HepG2 (cell line): ENCODE data around the gene INTS7. TPM values are rescaled to one million over a fixed set of nuclear protein-coding genes. Genes with fewer than 3 reads are reported as not detected.

Source experiments
- KDM4B ChIP-seq: sonication (generic); formaldehyde crosslinking; IDR thresholded peaks from 2 replicates; pipeline ENCODE4 v1.4.0; 2020; ENCODE audit warnings: missing genetic modification reagents
- REL ChIP-seq: sonication (generic); formaldehyde crosslinking; conservative IDR thresholded peaks from 2 replicates; pipeline ENCODE4 v1.8.0; 2022; ENCODE audit warnings: mild to moderate bottlenecking, missing genetic modification reagents, moderate library complexity
- RELA ChIP-seq: sonication (generic); formaldehyde crosslinking; IDR thresholded peaks from 2 replicates; pipeline ENCODE4 v1.4.0; 2020; ENCODE audit warnings: missing genetic modification reagents
- SIX4 ChIP-seq: sonication (generic); formaldehyde crosslinking; IDR thresholded peaks from 2 replicates; pipeline ENCODE4 v1.4.0; 2020; ENCODE audit warnings: missing genetic modification reagents
- ZNF33B ChIP-seq: sonication (generic); formaldehyde crosslinking; IDR thresholded peaks from 2 replicates; pipeline ENCODE4 v1.5.1; 2020; ENCODE audit warnings: mild to moderate bottlenecking, missing genetic modification reagents
- polyA plus RNA-seq, 8 experiments: library from polyadenylated mRNA; depleted of rRNA in 3 of 8; stranded (reverse) in 7 of 8; unstranded in 1 of 8; fragments of >200 nt; fragmentation: Illumina TruSeq in 4 of 8; extraction: Trizol in 4 of 8; gene quantifications; 2 replicates each; pipeline versions ENCODE4 v1.2.1 to v1.2.3, GENCODE V29; 2011 to 2016; ENCODE audit warnings: low read depth in 4 of 8, missing spikeins in 1 of 8, mixed read lengths in 1 of 8; ENCODE audit not compliant: insufficient read depth in 1 of 8
- total RNA-seq, 5 experiments: library from RNA; depleted of rRNA; stranded (reverse); fragments of >200 nt; fragmentation: Illumina TruSeq; extraction: Trizol; gene quantifications; 2 replicates each; pipeline ENCODE4 v1.2.3, GENCODE V29; 2016; ENCODE audit warnings: low read depth in 1 of 5
- TF ChIP-seq, protein P1 (sequence below), 2 experiments: sonication (generic) in 1 of 2; formaldehyde crosslinking in 1 of 2; IDR thresholded peaks; 2 replicates each; pipeline versions ENCODE4 v1.6.1 to v1.9.0; 2014 to 2022; ENCODE audit warnings: antibody characterized with exemption in 1 of 2, borderline replicate concordance in 1 of 2, inconsistent platforms in 1 of 2, low read depth in 1 of 2, missing genetic modification reagents in 1 of 2
- TF ChIP-seq, protein P2 (sequence below): sonication (generic); formaldehyde crosslinking; IDR thresholded peaks from 2 replicates; pipeline ENCODE4 v1.9.0; 2022; ENCODE audit warnings: missing genetic modification reagents, mild to moderate bottlenecking, borderline replicate concordance
- TF ChIP-seq, protein P3 (sequence below): sonication (generic); formaldehyde crosslinking; IDR thresholded peaks from 2 replicates; pipeline ENCODE4 v1.4.0; 2020; ENCODE audit warnings: missing genetic modification reagents
- TF ChIP-seq, protein P4 (sequence below): sonication (generic); formaldehyde crosslinking; IDR thresholded peaks from 2 replicates; pipeline ENCODE4 v1.8.1; 2023; ENCODE audit warnings: mild to moderate bottlenecking, moderate library complexity, missing genetic modification reagents
- TF ChIP-seq, protein P5 (sequence below): IDR thresholded peaks from 2 replicates; pipeline ENCODE4 v1.6.1; 2016
- TF ChIP-seq, protein P6 (sequence below): IDR thresholded peaks from 2 replicates; pipeline ENCODE4 v1.6.1; 2016; ENCODE audit warnings: mild to moderate bottlenecking, missing biosample characterization, missing genetic modification reagents

INTS7 gene
- total and polyA plus RNA-seq, 2 of the 13 experiments (the other 11 are each of a cell fraction or from before 2014, with no cell fraction given), result 18.3 to 22.4 TPM

DNA sequence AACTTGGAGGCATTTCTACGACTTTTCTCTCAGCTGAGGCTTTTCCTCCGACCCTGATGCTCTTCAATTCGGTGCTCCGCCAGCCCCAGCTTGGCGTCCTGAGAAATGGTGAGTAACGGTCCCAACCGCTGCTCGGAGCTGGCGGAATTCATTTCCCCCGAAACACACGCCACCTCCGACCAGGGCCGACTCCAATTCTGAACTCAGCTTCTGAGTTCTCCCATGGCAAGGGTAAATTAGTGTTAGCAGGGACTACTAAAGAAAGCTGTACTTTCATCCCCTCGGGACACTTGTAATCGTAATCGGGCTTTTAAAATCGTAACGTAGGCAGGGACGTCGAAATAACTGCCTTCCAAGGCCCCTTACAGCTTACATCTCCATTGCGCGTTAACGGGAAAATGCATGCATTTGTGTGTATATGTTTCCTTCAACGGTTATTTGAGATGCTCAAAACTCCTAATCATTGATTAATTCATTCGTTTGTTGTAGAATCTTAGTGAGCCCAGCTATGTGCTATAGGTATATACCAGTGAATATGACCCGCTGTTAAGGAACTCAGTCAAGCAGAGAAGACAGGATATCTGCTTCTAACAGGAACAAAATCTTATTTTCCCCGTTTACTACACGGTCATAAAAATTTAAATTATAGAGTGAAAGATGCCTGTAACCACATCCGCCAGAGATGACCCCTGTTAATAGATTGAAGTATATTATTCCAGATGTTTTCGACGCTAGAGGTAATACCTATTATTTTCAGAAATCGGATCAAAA, 663 bp upstream of the INTS7 start (continued):
- TF ChIP-seq, protein P1, sequence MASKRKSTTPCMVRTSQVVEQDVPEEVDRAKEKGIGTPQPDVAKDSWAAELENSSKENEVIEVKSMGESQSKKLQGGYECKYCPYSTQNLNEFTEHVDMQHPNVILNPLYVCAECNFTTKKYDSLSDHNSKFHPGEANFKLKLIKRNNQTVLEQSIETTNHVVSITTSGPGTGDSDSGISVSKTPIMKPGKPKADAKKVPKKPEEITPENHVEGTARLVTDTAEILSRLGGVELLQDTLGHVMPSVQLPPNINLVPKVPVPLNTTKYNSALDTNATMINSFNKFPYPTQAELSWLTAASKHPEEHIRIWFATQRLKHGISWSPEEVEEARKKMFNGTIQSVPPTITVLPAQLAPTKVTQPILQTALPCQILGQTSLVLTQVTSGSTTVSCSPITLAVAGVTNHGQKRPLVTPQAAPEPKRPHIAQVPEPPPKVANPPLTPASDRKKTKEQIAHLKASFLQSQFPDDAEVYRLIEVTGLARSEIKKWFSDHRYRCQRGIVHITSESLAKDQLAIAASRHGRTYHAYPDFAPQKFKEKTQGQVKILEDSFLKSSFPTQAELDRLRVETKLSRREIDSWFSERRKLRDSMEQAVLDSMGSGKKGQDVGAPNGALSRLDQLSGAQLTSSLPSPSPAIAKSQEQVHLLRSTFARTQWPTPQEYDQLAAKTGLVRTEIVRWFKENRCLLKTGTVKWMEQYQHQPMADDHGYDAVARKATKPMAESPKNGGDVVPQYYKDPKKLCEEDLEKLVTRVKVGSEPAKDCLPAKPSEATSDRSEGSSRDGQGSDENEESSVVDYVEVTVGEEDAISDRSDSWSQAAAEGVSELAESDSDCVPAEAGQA (IDR thresholded peaks at IDR 0.05; ENCODE audit: low read depth), result no peak
- TF ChIP-seq, protein P1 (CRISPR knock-in tag; IDR thresholded peaks at IDR 0.05; ENCODE audit: borderline replicate concordance), result no peak
- no peak for TF ChIP-seq KDM4B (CRISPR knock-in tag)
- TF ChIP-seq SIX4 (CRISPR knock-in tag), result no peak
- TF ChIP-seq, protein P2, sequence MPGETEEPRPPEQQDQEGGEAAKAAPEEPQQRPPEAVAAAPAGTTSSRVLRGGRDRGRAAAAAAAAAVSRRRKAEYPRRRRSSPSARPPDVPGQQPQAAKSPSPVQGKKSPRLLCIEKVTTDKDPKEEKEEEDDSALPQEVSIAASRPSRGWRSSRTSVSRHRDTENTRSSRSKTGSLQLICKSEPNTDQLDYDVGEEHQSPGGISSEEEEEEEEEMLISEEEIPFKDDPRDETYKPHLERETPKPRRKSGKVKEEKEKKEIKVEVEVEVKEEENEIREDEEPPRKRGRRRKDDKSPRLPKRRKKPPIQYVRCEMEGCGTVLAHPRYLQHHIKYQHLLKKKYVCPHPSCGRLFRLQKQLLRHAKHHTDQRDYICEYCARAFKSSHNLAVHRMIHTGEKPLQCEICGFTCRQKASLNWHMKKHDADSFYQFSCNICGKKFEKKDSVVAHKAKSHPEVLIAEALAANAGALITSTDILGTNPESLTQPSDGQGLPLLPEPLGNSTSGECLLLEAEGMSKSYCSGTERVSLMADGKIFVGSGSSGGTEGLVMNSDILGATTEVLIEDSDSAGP (CRISPR knock-in tag), result no peak
- TF ChIP-seq RELA (CRISPR knock-in tag), result no peak
- TF ChIP-seq, protein P3, sequence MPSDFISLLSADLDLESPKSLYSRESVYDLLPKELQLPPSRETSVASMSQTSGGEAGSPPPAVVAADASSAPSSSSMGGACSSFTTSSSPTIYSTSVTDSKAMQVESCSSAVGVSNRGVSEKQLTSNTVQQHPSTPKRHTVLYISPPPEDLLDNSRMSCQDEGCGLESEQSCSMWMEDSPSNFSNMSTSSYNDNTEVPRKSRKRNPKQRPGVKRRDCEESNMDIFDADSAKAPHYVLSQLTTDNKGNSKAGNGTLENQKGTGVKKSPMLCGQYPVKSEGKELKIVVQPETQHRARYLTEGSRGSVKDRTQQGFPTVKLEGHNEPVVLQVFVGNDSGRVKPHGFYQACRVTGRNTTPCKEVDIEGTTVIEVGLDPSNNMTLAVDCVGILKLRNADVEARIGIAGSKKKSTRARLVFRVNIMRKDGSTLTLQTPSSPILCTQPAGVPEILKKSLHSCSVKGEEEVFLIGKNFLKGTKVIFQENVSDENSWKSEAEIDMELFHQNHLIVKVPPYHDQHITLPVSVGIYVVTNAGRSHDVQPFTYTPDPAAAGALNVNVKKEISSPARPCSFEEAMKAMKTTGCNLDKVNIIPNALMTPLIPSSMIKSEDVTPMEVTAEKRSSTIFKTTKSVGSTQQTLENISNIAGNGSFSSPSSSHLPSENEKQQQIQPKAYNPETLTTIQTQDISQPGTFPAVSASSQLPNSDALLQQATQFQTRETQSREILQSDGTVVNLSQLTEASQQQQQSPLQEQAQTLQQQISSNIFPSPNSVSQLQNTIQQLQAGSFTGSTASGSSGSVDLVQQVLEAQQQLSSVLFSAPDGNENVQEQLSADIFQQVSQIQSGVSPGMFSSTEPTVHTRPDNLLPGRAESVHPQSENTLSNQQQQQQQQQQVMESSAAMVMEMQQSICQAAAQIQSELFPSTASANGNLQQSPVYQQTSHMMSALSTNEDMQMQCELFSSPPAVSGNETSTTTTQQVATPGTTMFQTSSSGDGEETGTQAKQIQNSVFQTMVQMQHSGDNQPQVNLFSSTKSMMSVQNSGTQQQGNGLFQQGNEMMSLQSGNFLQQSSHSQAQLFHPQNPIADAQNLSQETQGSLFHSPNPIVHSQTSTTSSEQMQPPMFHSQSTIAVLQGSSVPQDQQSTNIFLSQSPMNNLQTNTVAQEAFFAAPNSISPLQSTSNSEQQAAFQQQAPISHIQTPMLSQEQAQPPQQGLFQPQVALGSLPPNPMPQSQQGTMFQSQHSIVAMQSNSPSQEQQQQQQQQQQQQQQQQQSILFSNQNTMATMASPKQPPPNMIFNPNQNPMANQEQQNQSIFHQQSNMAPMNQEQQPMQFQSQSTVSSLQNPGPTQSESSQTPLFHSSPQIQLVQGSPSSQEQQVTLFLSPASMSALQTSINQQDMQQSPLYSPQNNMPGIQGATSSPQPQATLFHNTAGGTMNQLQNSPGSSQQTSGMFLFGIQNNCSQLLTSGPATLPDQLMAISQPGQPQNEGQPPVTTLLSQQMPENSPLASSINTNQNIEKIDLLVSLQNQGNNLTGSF (CRISPR knock-in tag), result no peak
- TF ChIP-seq ZNF33B (CRISPR knock-in tag), result no peak
- 0 out of 2 replicates have a peak, but pooled peaks have one; percentile 16 for TF ChIP-seq REL (CRISPR knock-in tag)
- TF ChIP-seq, protein P4, sequence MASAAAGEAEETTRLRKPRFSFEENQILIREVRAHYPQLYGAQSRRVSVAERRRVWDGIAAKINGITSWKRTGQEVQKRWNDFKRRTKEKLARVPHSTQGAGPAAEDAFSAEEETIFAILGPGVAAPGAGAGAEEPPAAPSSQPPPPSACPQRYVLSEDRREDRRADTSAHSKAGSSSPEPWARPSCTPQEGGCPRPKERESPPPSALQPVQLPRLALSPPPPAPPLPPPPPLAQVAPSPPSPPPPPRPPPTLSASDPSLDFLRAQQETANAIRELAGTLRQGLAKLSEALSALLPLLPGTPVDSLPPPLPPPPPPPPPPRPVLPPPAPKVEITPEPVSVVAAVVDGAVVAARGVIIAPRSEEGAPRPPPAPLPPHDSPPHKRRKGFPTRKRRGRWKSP (CRISPR knock-in tag), result no peak
- TF ChIP-seq, protein P5, sequence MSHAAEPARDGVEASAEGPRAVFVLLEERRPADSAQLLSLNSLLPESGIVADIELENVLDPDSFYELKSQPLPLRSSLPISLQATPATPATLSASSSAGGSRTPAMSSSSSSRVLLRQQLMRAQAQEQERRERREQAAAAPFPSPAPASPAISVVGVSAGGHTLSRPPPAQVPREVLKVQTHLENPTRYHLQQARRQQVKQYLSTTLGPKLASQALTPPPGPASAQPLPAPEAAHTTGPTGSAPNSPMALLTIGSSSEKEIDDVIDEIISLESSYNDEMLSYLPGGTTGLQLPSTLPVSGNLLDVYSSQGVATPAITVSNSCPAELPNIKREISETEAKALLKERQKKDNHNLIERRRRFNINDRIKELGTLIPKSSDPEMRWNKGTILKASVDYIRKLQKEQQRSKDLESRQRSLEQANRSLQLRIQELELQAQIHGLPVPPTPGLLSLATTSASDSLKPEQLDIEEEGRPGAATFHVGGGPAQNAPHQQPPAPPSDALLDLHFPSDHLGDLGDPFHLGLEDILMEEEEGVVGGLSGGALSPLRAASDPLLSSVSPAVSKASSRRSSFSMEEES (CRISPR knock-in tag), result no peak
- TF ChIP-seq, protein P6, sequence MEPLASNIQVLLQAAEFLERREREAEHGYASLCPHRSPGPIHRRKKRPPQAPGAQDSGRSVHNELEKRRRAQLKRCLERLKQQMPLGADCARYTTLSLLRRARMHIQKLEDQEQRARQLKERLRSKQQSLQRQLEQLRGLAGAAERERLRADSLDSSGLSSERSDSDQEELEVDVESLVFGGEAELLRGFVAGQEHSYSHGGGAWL, result 0 out of 2 replicates have a peak, but pooled peaks have one; percentile 47
